GM19467 (cell line): ENCODE results near the gene STH.
"Not testable (repeated sequence)": the region's sequence is repeated elsewhere in the genome, so short reads cannot be mapped to it uniquely, and the experiment has no call there.

Source experiments
- ATAC-seq: cut with Tn5 transposase; IDR thresholded peaks from one replicate; pipeline ENCODE4 v1.9.1; 2021; ENCODE audit warnings: mild to moderate bottlenecking, moderate library complexity; ENCODE audit not compliant: unreplicated experiment

The STH gene

DNA sequence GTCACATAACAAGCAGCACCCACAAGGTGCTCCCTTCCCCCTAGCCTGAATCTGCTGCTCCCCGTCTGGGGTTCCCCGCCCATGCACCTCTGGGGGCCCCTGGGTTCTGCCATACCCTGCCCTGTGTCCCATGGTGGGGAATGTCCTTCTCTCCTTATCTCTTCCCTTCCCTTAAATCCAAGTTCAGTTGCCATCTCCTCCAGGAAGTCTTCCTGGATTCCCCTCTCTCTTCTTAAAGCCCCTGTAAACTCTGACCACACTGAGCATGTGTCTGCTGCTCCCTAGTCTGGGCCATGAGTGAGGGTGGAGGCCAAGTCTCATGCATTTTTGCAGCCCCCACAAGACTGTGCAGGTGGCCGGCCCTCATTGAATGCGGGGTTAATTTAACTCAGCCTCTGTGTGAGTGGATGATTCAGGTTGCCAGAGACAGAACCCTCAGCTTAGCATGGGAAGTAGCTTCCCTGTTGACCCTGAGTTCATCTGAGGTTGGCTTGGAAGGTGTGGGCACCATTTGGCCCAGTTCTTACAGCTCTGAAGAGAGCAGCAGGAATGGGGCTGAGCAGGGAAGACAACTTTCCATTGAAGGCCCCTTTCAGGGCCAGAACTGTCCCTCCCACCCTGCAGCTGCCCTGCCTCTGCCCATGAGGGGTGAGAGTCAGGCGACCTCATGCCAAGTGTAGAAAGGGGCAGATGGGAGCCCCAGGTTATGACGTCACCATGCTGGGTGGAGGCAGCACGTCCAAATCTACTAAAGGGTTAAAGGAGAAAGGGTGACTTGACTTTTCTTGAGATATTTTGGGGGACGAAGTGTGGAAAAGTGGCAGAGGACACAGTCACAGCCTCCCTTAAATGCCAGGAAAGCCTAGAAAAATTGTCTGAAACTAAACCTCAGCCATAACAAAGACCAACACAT is at the start of gene STH:
Gene STH, plus strand, starts transcription at position 264 of the 913 bp plus-strand sequence. Its CDS starts 30 bp downstream, at position 294.
- no peak for ATAC-seq

GRCh38 chr17:45949755-45950320 is 49.2 kb upstream of the STH start:
- no peak for ATAC-seq

- no peak for ATAC-seq
These were observed 48.2 kb upstream of the STH start for GRCh38 chr17:45950888-45951287.

GRCh38 chr17:45951403-45951802 is 47.6 kb upstream of the STH start:
- no peak for ATAC-seq

- ATAC-seq: no peak
These were observed 47.1 kb upstream of the STH start for GRCh38 chr17:45951941-45952340.

DNA sequence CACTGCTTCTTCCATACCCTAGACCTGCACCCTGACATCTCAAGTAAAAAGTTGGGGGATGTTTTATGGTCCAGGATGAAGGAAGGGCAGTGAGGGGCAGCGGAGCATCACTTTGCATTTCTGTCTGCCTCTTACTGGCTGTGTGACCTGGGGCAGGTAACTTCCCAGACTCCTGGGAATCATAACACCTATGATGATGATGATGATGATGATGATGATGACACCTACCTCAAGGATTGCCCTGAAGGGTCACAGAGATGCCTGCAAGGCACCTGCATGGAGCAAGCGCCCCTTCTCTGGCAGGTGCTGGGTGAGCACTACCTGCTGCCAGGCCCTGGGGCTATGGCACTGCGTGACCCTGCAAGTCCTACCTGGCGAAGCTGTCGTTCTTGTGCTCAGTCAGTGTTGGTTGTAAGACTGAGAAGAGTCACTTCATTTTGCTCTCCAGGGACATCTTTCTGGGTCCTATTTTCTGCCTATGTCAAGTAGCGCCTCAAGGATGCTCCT is 46.2 kb upstream of the STH start:
- ATAC-seq: no peak

- no peak for ATAC-seq
These were observed 45.5 kb upstream of the STH start for GRCh38 chr17:45953561-45953960.

DNA sequence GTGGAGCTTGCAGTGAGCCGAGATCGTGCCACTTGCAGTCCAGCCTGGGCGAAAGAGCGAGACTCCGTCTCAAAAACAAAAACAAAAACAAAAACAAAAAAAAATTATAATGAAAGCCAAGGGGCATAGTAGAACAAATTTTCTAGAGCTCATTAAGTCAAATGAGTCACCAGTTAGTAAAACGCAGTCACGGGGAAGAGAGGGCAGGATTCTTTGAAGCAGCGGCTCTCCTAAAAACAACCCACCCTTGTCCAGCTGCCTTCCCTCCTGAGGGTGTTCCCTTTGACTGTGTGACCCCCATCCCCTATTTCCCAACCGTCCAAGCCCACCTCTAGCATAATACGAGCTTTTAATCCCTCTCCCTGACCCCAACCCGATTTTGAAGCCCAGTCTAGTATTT is 44.1 kb upstream of the STH start:
- no peak for ATAC-seq

DNA sequence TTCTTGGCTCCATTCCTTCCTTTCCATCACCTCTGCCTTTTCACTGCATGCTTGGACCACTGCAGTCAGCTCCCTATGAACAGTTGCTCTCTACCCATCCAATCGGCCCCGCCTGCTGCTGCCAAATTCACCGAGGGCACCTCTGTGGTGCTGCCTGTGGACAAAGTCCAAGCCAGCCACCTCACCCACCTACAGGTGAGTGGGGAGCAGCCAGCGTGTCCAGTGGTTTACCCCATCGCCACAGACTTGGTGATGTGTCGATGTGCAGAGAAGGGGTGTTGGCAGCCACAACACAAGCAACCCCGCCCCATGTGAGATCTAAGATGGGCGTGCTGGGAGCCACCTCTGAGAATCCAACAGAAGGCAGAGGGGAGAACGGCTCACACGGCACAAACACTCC is 43.7 kb upstream of the STH start:
- no peak for ATAC-seq

DNA sequence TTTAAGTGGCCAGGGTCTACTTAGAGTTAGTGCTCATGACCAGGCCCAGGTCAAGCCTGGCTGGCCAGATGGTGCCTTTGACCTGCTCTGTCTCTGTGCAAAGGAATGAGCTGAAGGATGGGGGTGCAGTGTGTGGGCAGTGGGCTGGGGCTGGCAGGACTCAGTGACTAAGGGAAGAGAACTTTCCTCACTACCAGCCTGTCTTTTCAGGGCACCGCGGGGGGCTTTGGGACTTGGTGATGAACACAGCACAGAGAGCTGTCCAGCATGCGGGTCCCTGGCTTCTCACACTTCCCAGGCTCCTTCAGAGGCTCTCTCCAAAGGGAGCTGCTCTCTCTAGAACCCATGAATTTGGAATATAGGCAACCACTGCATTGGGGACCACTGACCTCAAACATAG is 43.0 kb upstream of the STH start:
- ATAC-seq: no peak

DNA sequence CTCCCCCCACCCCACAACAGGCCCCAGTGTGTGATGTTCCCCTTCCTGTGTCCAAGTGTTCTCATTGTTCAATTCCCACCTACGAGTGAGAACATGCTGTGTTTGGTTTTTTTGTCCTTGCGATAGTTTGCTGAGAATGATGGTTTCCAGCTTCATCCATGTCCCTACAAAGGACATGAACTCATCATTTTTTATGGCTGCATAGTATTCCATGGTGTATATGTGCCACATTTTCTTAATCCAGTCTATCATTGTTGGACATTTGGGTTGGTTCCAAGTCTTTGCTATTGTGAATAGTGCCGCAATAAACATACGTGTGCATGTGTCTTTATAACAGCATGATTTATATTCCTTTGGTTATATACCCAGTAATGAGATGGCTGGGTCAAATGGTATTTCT is 42.3 kb upstream of the STH start:
- not testable (repeated sequence) for ATAC-seq

GRCh38 chr17:45958307-45958706 is 40.7 kb upstream of the STH start:
- ATAC-seq: no peak

GRCh38 chr17:45958994-45959665 is 39.9 kb upstream of the STH start:
- ATAC-seq: no peak

DNA sequence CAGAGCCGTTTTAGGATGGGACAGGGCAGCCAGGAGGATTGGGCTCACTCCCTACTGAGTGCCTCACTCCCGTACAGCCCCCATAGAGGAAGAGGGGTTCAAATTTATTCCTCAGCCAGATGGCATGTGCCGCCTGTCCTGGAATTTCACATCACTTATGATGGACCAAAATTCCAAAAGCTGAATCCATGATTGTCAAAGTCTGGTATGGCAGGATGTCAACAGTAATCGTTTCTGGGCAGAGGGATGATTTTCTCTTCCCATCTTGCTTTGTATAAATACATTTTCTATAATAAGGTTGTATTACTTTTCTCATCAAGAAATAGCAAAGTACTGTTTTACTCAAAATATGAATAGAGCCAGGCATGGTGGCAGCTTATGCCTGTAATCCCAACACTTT is 38.7 kb upstream of the STH start:
- no peak for ATAC-seq

DNA sequence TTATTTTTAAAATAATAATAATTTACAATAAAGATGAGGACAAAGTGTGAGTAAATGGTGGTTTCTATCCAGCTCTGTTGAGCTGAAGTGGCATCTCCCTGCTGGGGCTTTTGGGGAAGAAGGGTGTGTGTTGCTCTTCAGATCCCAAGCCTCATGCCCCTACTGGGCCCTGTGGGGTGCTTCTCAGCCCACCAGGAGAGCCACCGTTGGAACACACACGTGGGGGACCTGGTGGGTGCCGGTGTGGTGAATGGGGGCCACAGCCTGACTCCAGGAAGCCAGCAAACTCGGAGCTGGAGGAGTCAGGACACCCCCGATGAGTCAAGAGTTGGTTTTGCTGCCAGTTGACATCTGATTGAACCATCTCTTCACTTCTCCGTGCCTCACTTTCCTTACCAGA is 37.8 kb upstream of the STH start:
- ATAC-seq: no peak

DNA sequence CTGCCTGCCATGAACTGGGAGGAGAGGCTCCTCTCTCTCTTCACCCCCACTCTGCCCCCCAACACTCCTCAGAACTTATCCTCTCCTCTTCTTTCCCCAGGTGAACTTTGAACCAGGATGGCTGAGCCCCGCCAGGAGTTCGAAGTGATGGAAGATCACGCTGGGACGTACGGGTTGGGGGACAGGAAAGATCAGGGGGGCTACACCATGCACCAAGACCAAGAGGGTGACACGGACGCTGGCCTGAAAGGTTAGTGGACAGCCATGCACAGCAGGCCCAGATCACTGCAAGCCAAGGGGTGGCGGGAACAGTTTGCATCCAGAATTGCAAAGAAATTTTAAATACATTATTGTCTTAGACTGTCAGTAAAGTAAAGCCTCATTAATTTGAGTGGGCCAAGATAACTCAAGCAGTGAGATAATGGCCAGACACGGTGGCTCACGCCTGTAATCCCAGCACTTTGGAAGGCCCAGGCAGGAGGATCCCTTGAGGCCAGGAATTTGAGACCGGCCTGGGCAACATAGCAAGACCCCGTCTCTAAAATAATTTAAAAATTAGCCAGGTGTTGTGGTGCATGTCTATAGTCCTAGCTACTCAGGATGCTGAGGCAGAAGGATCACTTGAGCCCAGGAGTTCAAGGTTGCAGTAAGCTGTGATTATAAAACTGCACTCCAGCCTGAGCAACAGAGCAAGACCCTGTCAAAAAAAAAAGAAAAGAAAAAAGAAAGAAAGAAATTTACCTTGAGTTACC is 36.7 kb upstream of the STH start:
- ATAC-seq: no peak

GRCh38 chr17:45963283-45963682 is 35.8 kb upstream of the STH start:
- ATAC-seq: no peak

DNA sequence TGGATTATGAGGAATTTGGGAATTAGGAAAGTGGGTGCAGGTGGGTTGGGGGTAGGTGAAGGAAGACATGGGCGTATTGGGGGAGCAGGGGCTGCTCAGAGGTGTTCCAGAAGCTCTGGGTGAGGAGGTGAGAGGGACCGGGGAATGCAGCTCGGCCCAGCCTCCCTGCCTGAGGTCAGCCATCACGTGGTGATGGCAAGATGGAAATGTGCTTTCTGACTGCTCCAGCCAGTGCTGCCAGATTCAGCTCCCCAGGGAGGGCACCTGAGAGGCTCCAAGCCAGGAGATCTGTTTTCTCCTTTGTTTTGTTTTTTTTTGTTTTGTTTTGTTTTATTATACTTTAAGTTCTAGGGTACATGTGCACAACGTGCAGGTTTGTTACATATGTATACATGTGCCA is 35.2 kb upstream of the STH start:
- ATAC-seq: no peak

DNA sequence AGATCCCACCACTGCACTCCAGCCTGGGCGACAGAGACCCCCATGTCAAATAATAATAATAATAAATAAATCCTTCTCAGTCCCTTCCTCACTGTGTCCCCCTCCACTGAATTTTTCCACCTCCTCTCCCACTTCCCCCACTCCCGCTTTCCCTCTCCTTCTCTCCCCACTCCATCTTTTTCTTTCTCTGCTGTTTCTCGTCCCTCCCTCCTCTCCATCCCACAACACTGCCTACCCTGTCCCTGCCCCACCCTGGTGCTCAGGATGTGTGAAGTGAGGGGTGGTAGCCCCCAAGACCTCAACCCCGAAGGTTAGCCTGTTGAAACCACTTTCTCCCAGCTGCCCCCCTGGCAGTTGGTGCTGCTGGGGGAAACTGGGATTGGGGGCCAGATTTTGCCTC is 34.4 kb upstream of the STH start:
- ATAC-seq: no peak

GRCh38 chr17:45965812-45966211 is 33.2 kb upstream of the STH start:
- ATAC-seq: no peak
